Subcutaneous adipose tissue (tissue), 4 donors: ENCODE measurements around the gene FRAS1. TPM values are rescaled to one million over a fixed set of nuclear protein-coding genes. Genes with fewer than 3 reads are reported as not detected.

Source experiments
- total RNA-seq, 4 donors: library from RNA; depleted of rRNA; stranded (reverse); fragments of >200 nt; gene quantifications; one replicate each; pipeline ENCODE4 v1.1.0, GENCODE V29; 2016
- TF ChIP-seq, protein P1 (sequence below): fragments of 450-650 bp; IDR thresholded peaks from one replicate; pipeline ENCODE4 v1.5.1; 2016; ENCODE audit warnings: low read depth, mild to moderate bottlenecking, control low read depth, antibody characterized with exemption, moderate library complexity

Gene FRAS1
- total RNA-seq, 4 donors from 2014 or later = 2.2 to 6.0 (median 3.6) TPM

GRCh38 chr4:78566834-78567499, 509.8 kb downstream of the FRAS1 start:
- TF ChIP-seq, protein P1, sequence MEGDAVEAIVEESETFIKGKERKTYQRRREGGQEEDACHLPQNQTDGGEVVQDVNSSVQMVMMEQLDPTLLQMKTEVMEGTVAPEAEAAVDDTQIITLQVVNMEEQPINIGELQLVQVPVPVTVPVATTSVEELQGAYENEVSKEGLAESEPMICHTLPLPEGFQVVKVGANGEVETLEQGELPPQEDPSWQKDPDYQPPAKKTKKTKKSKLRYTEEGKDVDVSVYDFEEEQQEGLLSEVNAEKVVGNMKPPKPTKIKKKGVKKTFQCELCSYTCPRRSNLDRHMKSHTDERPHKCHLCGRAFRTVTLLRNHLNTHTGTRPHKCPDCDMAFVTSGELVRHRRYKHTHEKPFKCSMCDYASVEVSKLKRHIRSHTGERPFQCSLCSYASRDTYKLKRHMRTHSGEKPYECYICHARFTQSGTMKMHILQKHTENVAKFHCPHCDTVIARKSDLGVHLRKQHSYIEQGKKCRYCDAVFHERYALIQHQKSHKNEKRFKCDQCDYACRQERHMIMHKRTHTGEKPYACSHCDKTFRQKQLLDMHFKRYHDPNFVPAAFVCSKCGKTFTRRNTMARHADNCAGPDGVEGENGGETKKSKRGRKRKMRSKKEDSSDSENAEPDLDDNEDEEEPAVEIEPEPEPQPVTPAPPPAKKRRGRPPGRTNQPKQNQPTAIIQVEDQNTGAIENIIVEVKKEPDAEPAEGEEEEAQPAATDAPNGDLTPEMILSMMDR = no peak

GRCh38 chr4:78567500-78568060, 510.5 kb downstream of the FRAS1 start:
- TF ChIP-seq, protein P1 = no peak

GRCh38 chr4:78568640-78569305, 511.6 kb downstream of the FRAS1 start:
- TF ChIP-seq, protein P1 = no peak

DNA sequence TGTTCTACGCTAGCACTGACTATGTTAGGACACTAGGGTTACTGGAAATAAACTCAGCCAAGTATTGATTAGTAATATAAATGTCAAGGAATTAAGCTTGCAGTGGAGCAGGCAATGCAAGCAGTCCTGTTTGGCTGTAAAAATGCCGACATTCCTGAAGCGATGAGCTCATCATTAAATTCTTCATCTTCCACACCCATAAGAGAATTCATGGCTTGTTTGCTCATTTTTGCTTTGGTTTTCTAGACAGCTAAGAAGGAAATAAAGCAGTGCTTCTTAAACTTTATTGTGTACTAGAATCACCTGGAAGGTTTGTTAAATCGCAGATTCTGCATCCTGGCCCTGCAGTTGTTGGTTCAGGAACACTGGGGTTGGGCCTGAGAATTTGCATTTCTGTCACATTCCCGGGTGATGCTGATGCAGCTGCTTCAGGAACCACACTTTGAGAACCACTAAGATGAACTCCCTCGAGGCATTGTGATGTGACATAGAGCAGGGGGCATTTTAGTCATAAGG, 512.2 kb downstream of the FRAS1 start:
- TF ChIP-seq, protein P1 = no peak

- TF ChIP-seq, protein P1 = no peak
Observed at GRCh38 chr4:78570117-78570516, 513.0 kb downstream of the FRAS1 start.

DNA sequence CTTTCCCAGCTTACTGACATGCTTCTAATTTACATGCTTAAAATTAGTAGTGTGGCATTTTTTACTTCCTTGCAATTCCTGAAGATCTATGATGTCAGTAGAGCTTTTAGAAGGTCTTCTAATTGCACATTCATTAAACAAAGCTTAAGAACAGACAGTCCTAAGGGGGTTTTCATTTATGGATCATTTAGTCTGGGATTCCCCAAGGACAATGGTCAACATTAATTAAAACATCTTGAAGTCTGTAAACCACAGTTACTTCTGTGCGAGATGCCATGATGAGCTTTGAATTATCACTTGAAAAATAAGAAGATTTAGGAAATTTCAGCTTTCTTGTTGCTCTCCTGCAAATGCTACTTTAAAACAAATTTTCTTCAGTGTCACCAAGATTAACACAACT, 514.7 kb downstream of the FRAS1 start:
- TF ChIP-seq, protein P1 = no peak
